LNCaP clone FGC (cell line): ENCODE data around the gene SEPTIN6.

ENCODE experiments used
- DNase-seq: peaks from one replicate; pipeline ENCODE4 v3.0.0-alpha.2; 2011; ENCODE audit warnings: low read depth
- H3K4me3 ChIP-seq: 2 replicates; pipeline ENCODE4 v1.5.1; 2011; ENCODE audit warnings: mild to moderate bottlenecking, low read depth, low read length, control low read depth
- CTCF ChIP-seq: IDR thresholded peaks from 2 replicates; pipeline ENCODE4 v1.5.1; 2012; ENCODE audit warnings: mild to moderate bottlenecking; ENCODE audit not compliant: control insufficient read depth, insufficient read depth; ENCODE audit errors: extremely low read depth

SEPTIN6 gene

GRCh38 chrX:119682019-119682989, 10.7 kb downstream of the SEPTIN6 start:
- no peak for DNase-seq

GRCh38 chrX:119677654-119677981, 15.3 kb downstream of the SEPTIN6 start:
- no peak overlapping the region for H3K4me3 ChIP-seq
- TF ChIP-seq CTCF: no peak
- DNase-seq: no peak

More at GRCh38 chrX:119682019-119682989, 10.7 kb downstream of the SEPTIN6 start:
- TF ChIP-seq CTCF: no peak
- H3K4me3 ChIP-seq: no peak overlapping the region

GRCh38 chrX:119676949-119677653, 15.9 kb downstream of the SEPTIN6 start:
- no peak overlapping the region for H3K4me3 ChIP-seq
- no peak for DNase-seq
- TF ChIP-seq CTCF: no peak

GRCh38 chrX:119673336-119673735, 19.6 kb downstream of the SEPTIN6 start:
- DNase-seq: no peak
- TF ChIP-seq CTCF: no peak
- H3K4me3 ChIP-seq: no peak overlapping the region

- H3K4me3 ChIP-seq: no peak overlapping the region
- no peak for TF ChIP-seq CTCF
- peak; percentile 95 for DNase-seq
Measured at GRCh38 chrX:119672426-119672825, 20.5 kb downstream of the SEPTIN6 start.

- H3K4me3 ChIP-seq: no peak overlapping the region
- TF ChIP-seq CTCF: no peak
Measured at GRCh38 chrX:119669424-119670037, 23.4 kb downstream of the SEPTIN6 start.

More at GRCh38 chrX:119669424-119670037, 23.4 kb downstream of the SEPTIN6 start:
- DNase-seq: no peak
